Neuronal stem cell (in vitro differentiated cells): ENCODE data around the gene TUFT1.

Source experiments
- DNase-seq: peaks from one replicate; pipeline ENCODE4 v3.0.0-alpha.2; 2013; ENCODE audit warnings: low spot score
- H2AFZ ChIP-seq: one replicate; pipeline ENCODE4 v1.6.1; 2013; ENCODE audit warnings: mild to moderate bottlenecking, low read length, inconsistent platforms
- H2AK5ac ChIP-seq: 2 replicates; pipeline ENCODE4 v1.6.1; 2013; ENCODE audit warnings: low read depth, mild to moderate bottlenecking, inconsistent platforms, low read length, moderate library complexity, mixed read lengths
- H2BK120ac ChIP-seq: 2 replicates; pipeline ENCODE4 v1.6.1; 2013; ENCODE audit warnings: low read depth, mild to moderate bottlenecking, inconsistent platforms, low read length, moderate library complexity, mixed read lengths
- H2BK12ac ChIP-seq: one replicate; pipeline ENCODE4 v1.6.1; 2013; ENCODE audit warnings: low read length, inconsistent platforms
- H2BK15ac ChIP-seq: 2 replicates; pipeline ENCODE4 v1.6.1; 2013; ENCODE audit warnings: mild to moderate bottlenecking, low read length, inconsistent platforms, mixed read lengths
- H2BK5ac ChIP-seq: one replicate; pipeline ENCODE4 v1.6.1; 2013; ENCODE audit warnings: inconsistent platforms, mild to moderate bottlenecking, low read length, moderate library complexity
- H3K14ac ChIP-seq: one replicate; pipeline ENCODE4 v1.6.1; 2013; ENCODE audit warnings: low read length, inconsistent platforms
- H3K18ac ChIP-seq: 2 replicates; pipeline ENCODE4 v1.6.1; 2013; ENCODE audit warnings: low read length, inconsistent platforms
- H3K23ac ChIP-seq: 2 replicates; pipeline ENCODE4 v1.6.1; 2013; ENCODE audit warnings: low read depth, mild to moderate bottlenecking, mixed read lengths, low read length, inconsistent platforms; ENCODE audit not compliant: poor library complexity
- H3K27ac ChIP-seq: replicated peaks from 3 replicates; pipeline ENCODE4 v1.5.1; 2013; ENCODE audit warnings: low read length, inconsistent platforms
- H3K27me3 ChIP-seq, 3 experiments: 2 replicates each; pipeline ENCODE4 v1.6.1; 2013; ENCODE audit warnings: low read length in 3 of 3, mild to moderate bottlenecking in 2 of 3, inconsistent platforms in 1 of 3, low read depth in 1 of 3, mixed read lengths in 1 of 3, moderate library complexity in 1 of 3; ENCODE audit not compliant: control insufficient read depth in 3 of 3, insufficient read depth in 3 of 3
- H3K36me3 ChIP-seq, 2 donors: replicated peaks in 1 of 2; 2 replicates each; pipeline ENCODE4 v1.6.1; 2013; ENCODE audit warnings: low read length in 2 of 2; ENCODE audit not compliant: control insufficient read depth in 2 of 2, insufficient read depth in 2 of 2
- H3K4ac ChIP-seq: 2 replicates; pipeline ENCODE4 v1.6.1; 2013; ENCODE audit warnings: inconsistent platforms, mild to moderate bottlenecking, low read length, moderate library complexity
- H3K4me1 ChIP-seq, 2 donors: 1 replicate in 1 of 2; 2 replicates in 1 of 2; pipeline ENCODE4 v1.6.1; 2013; ENCODE audit warnings: low read length in 2 of 2, low read depth in 1 of 2; ENCODE audit not compliant: control insufficient read depth in 2 of 2, insufficient read depth in 1 of 2
- H3K4me2 ChIP-seq: one replicate; pipeline ENCODE4 v1.6.1; 2013; ENCODE audit warnings: mild to moderate bottlenecking, low read length, inconsistent platforms; ENCODE audit not compliant: insufficient read depth, poor library complexity, severe bottlenecking
- H3K4me3 ChIP-seq, 2 donors: 2 replicates each; pipeline ENCODE4 v1.5.1; 2013; ENCODE audit warnings: low read length in 2 of 2, mild to moderate bottlenecking in 2 of 2, inconsistent platforms in 1 of 2, moderate library complexity in 1 of 2
- H3K79me1 ChIP-seq: one replicate; pipeline ENCODE4 v1.6.1; 2013; ENCODE audit warnings: low read depth, mild to moderate bottlenecking, inconsistent platforms, low read length, moderate library complexity
- H3K9ac ChIP-seq: one replicate; pipeline ENCODE4 v1.6.1; 2013; ENCODE audit warnings: mild to moderate bottlenecking, low read depth, low read length, inconsistent platforms; ENCODE audit not compliant: poor library complexity
- H3K9me3 ChIP-seq, 2 donors: replicated peaks in 1 of 2; 2 replicates each; pipeline versions ENCODE3 to v1.6.1; 2013; ENCODE audit warnings: low read length in 2 of 2, mild to moderate bottlenecking in 2 of 2, inconsistent platforms in 1 of 2, low read depth in 1 of 2, mixed read lengths in 1 of 2, moderate library complexity in 1 of 2; ENCODE audit not compliant: control insufficient read depth in 2 of 2, insufficient read depth in 1 of 2
- H4K8ac ChIP-seq: one replicate; pipeline ENCODE4 v1.6.1; 2013; ENCODE audit warnings: low read depth, mild to moderate bottlenecking, inconsistent platforms, low read length, moderate library complexity
- H4K91ac ChIP-seq: one replicate; pipeline ENCODE4 v1.6.1; 2013; ENCODE audit warnings: low read length, low read depth, mild to moderate bottlenecking, inconsistent platforms; ENCODE audit not compliant: poor library complexity
- WGBS, 2 donors: extraction: QIAGEN DNeasy Blood & Tissue Kit; methylation state at CpG; one replicate each; pipeline ENCODE4 v1.1.7; 2013; ENCODE audit warnings: missing lambda C conversion rate in 2 of 2, mixed read lengths in 1 of 2; ENCODE audit not compliant: insufficient read length in 2 of 2, insufficient replicate concordance in 1 of 2; ENCODE audit errors: extremely low coverage in 2 of 2; 5-methylcytosine and 5-hydroxymethylcytosine counted together

Gene TUFT1

DNA sequence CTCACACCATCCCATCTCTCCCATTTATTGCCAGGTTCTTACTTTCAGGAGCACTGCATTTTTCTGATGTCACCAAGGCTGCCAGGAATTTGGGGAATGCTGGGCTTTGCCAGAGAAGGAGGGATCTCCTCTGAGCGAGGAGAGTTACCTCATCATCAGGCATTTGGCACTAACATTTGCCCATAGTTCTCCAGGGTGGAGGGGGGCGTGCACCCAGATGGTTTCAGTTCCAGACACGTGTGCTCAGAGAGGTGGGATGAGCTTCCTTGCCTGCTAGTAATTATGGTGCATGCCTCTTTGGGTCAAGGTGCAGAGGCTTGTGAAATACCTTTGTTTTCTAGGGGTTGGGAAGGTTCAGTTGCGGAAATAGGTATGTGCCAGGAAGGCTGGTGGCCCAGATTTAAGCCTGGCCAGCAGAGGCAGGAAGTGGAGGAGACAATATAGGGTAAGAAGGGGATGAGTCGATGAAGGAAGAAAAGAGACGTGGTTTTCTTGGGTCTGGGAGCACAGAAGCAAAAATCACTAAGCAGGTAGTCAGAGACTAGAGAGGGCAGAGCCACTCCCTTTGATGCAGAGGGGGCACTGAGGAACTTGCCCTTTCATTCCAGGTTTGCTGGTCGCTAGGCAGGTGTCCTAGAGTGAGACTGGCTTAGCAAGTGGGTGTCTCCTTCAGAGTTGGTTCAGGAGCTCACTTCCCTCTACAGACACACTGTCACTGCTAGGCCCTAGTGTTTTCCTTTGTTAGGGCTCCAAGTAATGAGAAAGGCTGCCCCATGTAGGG is 7.2 kb downstream of the TUFT1 start:
- H3K36me3 ChIP-seq: peaks cover 0 to 5% of the 10 kb centered on the region in 2 donors
- DNase-seq: peak; percentile 54
- H3K23ac ChIP-seq: no peak overlapping the region
- no peak overlapping the region for H3K9ac ChIP-seq
- no peak overlapping the region for H4K8ac ChIP-seq
- peak overlapping the region; percentile 11 for H2AK5ac ChIP-seq
- no peak overlapping the region for H4K91ac ChIP-seq
- H3K4me3 ChIP-seq: no peak overlapping the region
- peak overlapping the region; percentile 62 for H3K27ac ChIP-seq
- H2BK12ac ChIP-seq: peak overlapping the region; percentile 77
- WGBS, 2 donors: 100% methylated on average over 1 of the region's 7 CpGs; no CpG with 5 or more reads in 1 of the 2 donors
- H3K4me1 ChIP-seq: peaks cover 8 to 20% of the 10 kb centered on the region in 2 donors
- peaks cover 2% of the 10 kb centered on the region for H3K79me1 ChIP-seq
- peaks cover 0 to 3% of the 10 kb centered on the region in 2 donors for H3K9me3 ChIP-seq
- H3K4ac ChIP-seq: no peak overlapping the region
- H3K4me2 ChIP-seq: no peak overlapping the region
- no peak overlapping the region for H2BK15ac ChIP-seq
- no peaks in the 10 kb centered on the region for H3K27me3 ChIP-seq
- H3K18ac ChIP-seq: peak overlapping the region; percentile 9
- no peak overlapping the region for H2AFZ ChIP-seq
- H2BK5ac ChIP-seq: no peak overlapping the region
- H3K14ac ChIP-seq: no peak overlapping the region
- H2BK120ac ChIP-seq: no peak overlapping the region

DNA sequence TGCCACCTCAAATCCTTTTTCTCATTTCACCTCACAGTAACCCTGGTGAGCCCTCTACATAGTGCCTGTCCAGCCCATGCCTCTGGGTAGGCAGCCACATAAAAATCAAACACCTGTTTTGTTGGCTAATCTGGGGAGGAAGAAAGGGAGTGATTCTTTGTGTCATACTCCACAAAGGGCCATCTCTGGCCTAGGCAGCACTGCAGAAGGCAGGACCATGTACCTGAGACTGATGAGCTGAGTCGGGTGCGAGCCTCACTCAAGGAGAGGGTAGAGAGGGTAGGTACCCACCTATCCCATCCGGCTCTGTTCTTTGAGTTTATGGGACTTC is 7.8 kb downstream of the TUFT1 start:
- no peak for DNase-seq
- Histone ChIP-seq H3K79me1 (peaks cover 2% of the 10 kb centered on the region), H3K9me3 (peaks cover 0 to 3% of the 10 kb centered on the region in 2 donors), H2AK5ac (peak overlapping the region; percentile 11), H2BK5ac (no peak overlapping the region), H2BK12ac (no peak overlapping the region), H3K4me3 (no peak overlapping the region), H2AFZ (no peak overlapping the region), H2BK120ac (no peak overlapping the region), H4K8ac (no peak overlapping the region), H3K4me2 (no peak overlapping the region), H3K18ac (peak overlapping the region; percentile 7), H2BK15ac (no peak overlapping the region), H4K91ac (no peak overlapping the region), H3K36me3 (peaks cover 0 to 5% of the 10 kb centered on the region in 2 donors), H3K27me3 (no peaks in the 10 kb centered on the region), H3K9ac (no peak overlapping the region), H3K27ac (peak overlapping the region; percentile 62), H3K4me1 (peaks cover 4 to 20% of the 10 kb centered on the region in 2 donors), H3K4ac (no peak overlapping the region), H3K23ac (no peak overlapping the region), H3K14ac (no peak overlapping the region)
- WGBS, 2 donors: no CpG with 5 or more reads among the region's 3 CpGs

- Histone ChIP-seq H3K9ac (no peak overlapping the region), H4K91ac (no peak overlapping the region), H2AK5ac (no peak overlapping the region), H3K79me1 (peaks cover 2% of the 10 kb centered on the region), H2BK12ac (no peak overlapping the region), H4K8ac (no peak overlapping the region), H3K9me3 (peaks cover 0 to 3% of the 10 kb centered on the region in 2 donors), H3K4me1 (peaks cover 3 to 20% of the 10 kb centered on the region in 2 donors), H3K36me3 (peaks cover 0 to 5% of the 10 kb centered on the region in 2 donors), H3K23ac (no peak overlapping the region), H3K4ac (no peak overlapping the region), H2BK120ac (no peak overlapping the region), H3K27ac (no peak overlapping the region), H2AFZ (no peak overlapping the region), H2BK15ac (no peak overlapping the region), H2BK5ac (no peak overlapping the region), H3K27me3 (no peaks in the 10 kb centered on the region), H3K18ac (no peak overlapping the region), H3K14ac (no peak overlapping the region), H3K4me2 (no peak overlapping the region), H3K4me3 (no peak overlapping the region)
- DNase-seq: no peak
- no CpG with 5 or more reads among the region's 2 CpGs for WGBS, 2 donors
These were observed 9.1 kb downstream of the TUFT1 start for GRCh38 chr1:151549199-151549598.

- no CpG with 5 or more reads among the region's 4 CpGs for WGBS, 2 donors
- Histone ChIP-seq H2AK5ac (no peak overlapping the region), H3K9ac (no peak overlapping the region)
These were observed 13.6 kb downstream of the TUFT1 start for GRCh38 chr1:151553659-151554058.

More at GRCh38 chr1:151553659-151554058, 13.6 kb downstream of the TUFT1 start:
- Histone ChIP-seq H3K23ac (no peak overlapping the region), H3K9me3 (no peaks in the 10 kb centered on the region), H3K4me1 (peaks cover 0 to 2% of the 10 kb centered on the region in 2 donors), H3K79me1 (no peaks in the 10 kb centered on the region), H3K27me3 (no peaks in the 10 kb centered on the region), H3K4ac (no peak overlapping the region), H2BK15ac (no peak overlapping the region), H3K14ac (no peak overlapping the region), H2BK5ac (no peak overlapping the region), H3K4me3 (no peak overlapping the region), H3K36me3 (no peaks in the 10 kb centered on the region), H2AFZ (no peak overlapping the region), H3K27ac (no peak overlapping the region), H2BK12ac (no peak overlapping the region), H4K8ac (no peak overlapping the region), H2BK120ac (no peak overlapping the region), H3K18ac (no peak overlapping the region), H3K4me2 (no peak overlapping the region), H4K91ac (no peak overlapping the region)
- no peak for DNase-seq
